Measurements from ENCODE around the gene CADM1. TPM values are rescaled to one million over a fixed set of nuclear protein-coding genes. Genes with fewer than 3 reads are reported as not detected.

CADM1 gene
- total RNA-seq, 2 donors from 2014 or later: 1.4 to 6.1 TPM

- Histone ChIP-seq H3K27me3 (replicated peaks; ENCODE audit: insufficient read depth) (no peaks in the 10 kb centered on the region), H3K4me3 (no peak overlapping the region), H3K27ac (no peak overlapping the region), H3K9me3 (no peaks in the 10 kb centered on the region), H3K4me1 (ENCODE audit: control insufficient read depth in 1 of 2, low read depth in 2 of 2) (no peaks in the 10 kb centered on the region), H3K36me3 (no peaks in the 10 kb centered on the region)
- ATAC-seq (ENCODE audit: insufficient number of reproducible peaks, low FRiP score, low read depth) (no peak), DNase-seq (ENCODE audit: low spot score) (no peak)
- TF ChIP-seq CTCF (IDR thresholded peaks at IDR 0.05): no peak
Observed at GRCh38 chr11:115147243-115147807, 356.9 kb downstream of the CADM1 start.

- no peak for ATAC-seq (ENCODE audit: insufficient number of reproducible peaks, low FRiP score, low read depth)
- no peaks in the 10 kb centered on the region for H3K9me3 ChIP-seq
- H3K27ac ChIP-seq: no peak overlapping the region
- no peaks in the 10 kb centered on the region for H3K27me3 ChIP-seq (replicated peaks; ENCODE audit: insufficient read depth)
- no peak for DNase-seq (ENCODE audit: low spot score)
- H3K4me3 ChIP-seq: no peak overlapping the region
- H3K4me1 ChIP-seq (ENCODE audit: control insufficient read depth in 1 of 2, low read depth in 2 of 2): no peaks in the 10 kb centered on the region
- no peaks in the 10 kb centered on the region for H3K36me3 ChIP-seq
- TF ChIP-seq CTCF (IDR thresholded peaks at IDR 0.05): no peak
Observed at GRCh38 chr11:115146425-115146824, 357.8 kb downstream of the CADM1 start.

GRCh38 chr11:115145324-115145723 lies 358.9 kb downstream of the CADM1 start:
- Histone ChIP-seq H3K36me3 (no peaks in the 10 kb centered on the region), H3K9me3 (no peaks in the 10 kb centered on the region), H3K4me3 (no peak overlapping the region), H3K27ac (no peak overlapping the region), H3K27me3 (replicated peaks; ENCODE audit: insufficient read depth) (no peaks in the 10 kb centered on the region), H3K4me1 (ENCODE audit: control insufficient read depth in 1 of 2, low read depth in 2 of 2) (no peaks in the 10 kb centered on the region)
- no peak for TF ChIP-seq CTCF (IDR thresholded peaks at IDR 0.05)
- no peak for DNase-seq (ENCODE audit: low spot score)
- ATAC-seq (ENCODE audit: insufficient number of reproducible peaks, low FRiP score, low read depth): no peak

- no peaks in the 10 kb centered on the region for H3K27me3 ChIP-seq (replicated peaks; ENCODE audit: insufficient read depth)
- no peak for ATAC-seq (ENCODE audit: insufficient number of reproducible peaks, low FRiP score, low read depth)
- no peak overlapping the region for H3K27ac ChIP-seq
- H3K9me3 ChIP-seq: no peaks in the 10 kb centered on the region
- DNase-seq (ENCODE audit: low spot score): no peak
- H3K36me3 ChIP-seq: no peaks in the 10 kb centered on the region
- TF ChIP-seq CTCF (IDR thresholded peaks at IDR 0.05): no peak
- no peak overlapping the region for H3K4me3 ChIP-seq
- H3K4me1 ChIP-seq (ENCODE audit: control insufficient read depth in 1 of 2, low read depth in 2 of 2): no peaks in the 10 kb centered on the region
Observed at GRCh38 chr11:115144914-115145313, 359.3 kb downstream of the CADM1 start.

- no peak for DNase-seq (ENCODE audit: low spot score)
- TF ChIP-seq CTCF (IDR thresholded peaks at IDR 0.05): no peak
- Histone ChIP-seq H3K4me1 (ENCODE audit: control insufficient read depth in 1 of 2, low read depth in 2 of 2) (no peaks in the 10 kb centered on the region), H3K9me3 (no peaks in the 10 kb centered on the region), H3K27ac (no peak overlapping the region), H3K4me3 (no peak overlapping the region), H3K27me3 (replicated peaks; ENCODE audit: insufficient read depth) (no peaks in the 10 kb centered on the region), H3K36me3 (no peaks in the 10 kb centered on the region)
- ATAC-seq (ENCODE audit: insufficient number of reproducible peaks, low FRiP score, low read depth): no peak
Observed at GRCh38 chr11:115144014-115144413, 360.2 kb downstream of the CADM1 start.
